Motor neuron (in vitro differentiated cells): ENCODE results near the gene B3GNT2. TPM values are rescaled to one million over a fixed set of nuclear protein-coding genes. Genes with fewer than 3 reads are reported as not detected.
"Not testable (repeated sequence)": the region's sequence is repeated elsewhere in the genome, so short reads cannot be mapped to it uniquely, and the experiment has no call there.

Experiments
- ATAC-seq, 8 experiments: fragments of 200-7000 bp; cut with Tn5 transposase; replicated peaks in 6 of 8; 2 replicates each; pipeline ENCODE4 v1.8.0; 2021; ENCODE audit warnings: mild to moderate bottlenecking in 8 of 8, moderate library complexity in 8 of 8
- H3K27ac ChIP-seq, 2 donors: fragments of 250-450 bp; sonication (Bioruptor Pico); 2 replicates each; pipeline ENCODE4 v1.9.0; 2021; ENCODE audit warnings: antibody characterized with exemption in 2 of 2, mild to moderate bottlenecking in 2 of 2, moderate library complexity in 1 of 2
- H3K4me1 ChIP-seq, 2 donors: fragments of 250-450 bp; sonication (Bioruptor Pico); replicated peaks in 1 of 2; 2 replicates each; pipeline ENCODE4 v1.6.1; 2021; ENCODE audit warnings: antibody characterized with exemption in 2 of 2, mild to moderate bottlenecking in 2 of 2, moderate library complexity in 1 of 2
- H3K4me3 ChIP-seq, 5 donors: fragments of 250-450 bp; sonication (Bioruptor Pico); 2 replicates each; pipeline ENCODE4 v1.9.0; 2021; ENCODE audit warnings: antibody characterized with exemption in 5 of 5, mild to moderate bottlenecking in 5 of 5, moderate library complexity in 4 of 5
- WGBS, 10 experiments: fragments of 450-650 bp; shearing (Covaris generic); methylation state at CpG; one replicate each; pipeline ENCODE4 v1.0.0; 2022; 5-methylcytosine and 5-hydroxymethylcytosine counted together
- in situ Hi-C, 9 experiments: fragments of 400-800 bp; cut with MboI; loops; one replicate each; pipeline ENCODE4 v1.15.0; 2021; ENCODE audit warnings: low sequenced_read_pairs in 9 of 9, low pct_unique_long_range_greater_than_20kb in 2 of 9; ENCODE audit not compliant: unreplicated experiment in 9 of 9
- total RNA-seq, 8 experiments: library from RNA; unstranded; fragments of 300-600 nt; gene quantifications; 2 replicates each; pipeline versions ENCODE4 v1.2.3 to v1.2.4, GENCODE V29; 2022

Gene B3GNT2
- total RNA-seq, 8 experiments from 2014 or later = 3.0 to 16.6 (median 4.9) TPM

- ATAC-seq = peak in 1 of 8 experiments; percentile 22
- WGBS, 10 experiments = 30 to 100% (median 64%) methylated on average over 1 to 2 of the region's 4 CpGs; no CpG with 5 or more reads in 4 of the 10 experiments
- H3K4me1 ChIP-seq, H3K4me3 ChIP-seq, in situ Hi-C loops, H3K27ac ChIP-seq: not testable (repeated sequence)
Measured at GRCh38 chr2:62268681-62269188, 72.8 kb downstream of the B3GNT2 start.

- ATAC-seq = peak in 1 of 8 experiments; percentile 32
- in situ Hi-C loops = no loop called here
- no peaks in the 10 kb centered on the region for H3K4me1 ChIP-seq
- WGBS, 10 experiments = 0 to 80% (median 56%) methylated on average over 1 to 3 of the region's 3 CpGs; no CpG with 5 or more reads in 1 of the 10 experiments
- no peak overlapping the region for H3K4me3 ChIP-seq
- H3K27ac ChIP-seq = no peak overlapping the region
Measured at GRCh38 chr2:62270728-62271127, 74.8 kb downstream of the B3GNT2 start.
